ENCODE measurements around the gene POLN.

POLN gene

DNA sequence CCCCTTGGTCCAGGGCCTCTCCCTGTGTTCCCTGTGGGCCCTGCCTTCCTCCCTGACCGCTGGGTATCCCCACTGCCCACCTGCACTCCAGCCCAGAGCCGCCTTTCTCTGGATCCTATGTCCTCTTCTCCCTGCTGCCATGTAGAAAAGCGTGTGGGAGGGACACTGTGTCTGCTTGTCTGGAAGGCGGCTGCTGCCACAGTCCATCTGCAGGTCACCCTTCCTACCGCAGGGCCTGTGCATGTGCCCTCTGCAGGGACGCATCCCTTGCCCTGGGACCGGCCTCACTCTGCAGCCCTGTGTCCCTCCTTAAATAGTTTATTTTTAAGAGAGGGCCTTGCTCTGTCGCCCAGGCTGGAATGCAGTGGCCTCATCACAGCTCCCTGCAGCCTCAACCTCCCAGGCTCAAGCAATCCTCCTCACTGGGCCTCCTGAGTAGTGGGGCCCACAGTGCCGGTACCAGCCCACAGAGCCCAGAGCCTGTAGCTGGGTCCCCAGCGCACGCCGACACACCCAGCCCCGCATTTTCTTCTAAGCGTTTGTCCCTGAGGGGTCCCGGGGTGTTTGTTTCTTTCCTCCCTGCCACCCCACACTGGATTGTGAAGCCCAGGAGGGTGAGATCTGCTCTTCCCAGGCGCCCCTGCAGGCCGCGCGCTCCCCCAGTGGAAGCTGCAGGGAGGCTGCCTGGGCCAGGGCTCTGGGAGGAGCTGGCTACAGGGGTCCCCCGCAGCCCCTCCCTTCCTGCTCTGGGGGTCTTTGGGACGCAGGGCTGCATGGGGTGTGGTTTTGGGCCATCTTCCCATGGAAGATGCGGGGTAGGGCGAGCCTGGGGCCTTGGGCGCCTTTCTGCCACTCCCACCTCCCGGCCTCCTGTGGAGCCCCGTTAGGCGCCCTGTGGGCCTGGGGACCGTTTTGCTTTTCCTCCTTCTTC, 195.6 kb downstream of the POLN start:
- H3K9me3 ChIP-seq (ENCODE audit: control insufficient read depth in 2 of 2, low read length in 2 of 2): no peaks in the 10 kb centered on the region
- no peak overlapping the region for H3K4me3 ChIP-seq (ENCODE audit: low read length in 2 of 2)
- no peak overlapping the region for H3K9ac ChIP-seq (ENCODE audit: low read length in 2 of 2)
- no peaks in the 10 kb centered on the region for H3K36me3 ChIP-seq (ENCODE audit: control insufficient read depth in 2 of 2, insufficient read depth in 2 of 2, low read length in 2 of 2)
- H3K4me1 ChIP-seq (ENCODE audit: control insufficient read depth, insufficient read depth, low read length): peaks cover 6% of the 10 kb centered on the region
- no peak overlapping the region for H3K27ac ChIP-seq (ENCODE audit: low read length)
- H3K27me3 ChIP-seq (ENCODE audit: control insufficient read depth in 1 of 2, insufficient read depth in 2 of 2, low read length in 2 of 2): peaks cover 26 to 36% of the 10 kb centered on the region in 2 donors

GRCh38 chr4:2045518-2045951, 196.4 kb downstream of the POLN start:
- Histone ChIP-seq H3K27me3 (ENCODE audit: control insufficient read depth in 1 of 2, insufficient read depth in 2 of 2, low read length in 2 of 2) (peaks cover 25 to 38% of the 10 kb centered on the region in 2 donors), H3K36me3 (ENCODE audit: control insufficient read depth in 2 of 2, insufficient read depth in 2 of 2, low read length in 2 of 2) (no peaks in the 10 kb centered on the region)

DNA sequence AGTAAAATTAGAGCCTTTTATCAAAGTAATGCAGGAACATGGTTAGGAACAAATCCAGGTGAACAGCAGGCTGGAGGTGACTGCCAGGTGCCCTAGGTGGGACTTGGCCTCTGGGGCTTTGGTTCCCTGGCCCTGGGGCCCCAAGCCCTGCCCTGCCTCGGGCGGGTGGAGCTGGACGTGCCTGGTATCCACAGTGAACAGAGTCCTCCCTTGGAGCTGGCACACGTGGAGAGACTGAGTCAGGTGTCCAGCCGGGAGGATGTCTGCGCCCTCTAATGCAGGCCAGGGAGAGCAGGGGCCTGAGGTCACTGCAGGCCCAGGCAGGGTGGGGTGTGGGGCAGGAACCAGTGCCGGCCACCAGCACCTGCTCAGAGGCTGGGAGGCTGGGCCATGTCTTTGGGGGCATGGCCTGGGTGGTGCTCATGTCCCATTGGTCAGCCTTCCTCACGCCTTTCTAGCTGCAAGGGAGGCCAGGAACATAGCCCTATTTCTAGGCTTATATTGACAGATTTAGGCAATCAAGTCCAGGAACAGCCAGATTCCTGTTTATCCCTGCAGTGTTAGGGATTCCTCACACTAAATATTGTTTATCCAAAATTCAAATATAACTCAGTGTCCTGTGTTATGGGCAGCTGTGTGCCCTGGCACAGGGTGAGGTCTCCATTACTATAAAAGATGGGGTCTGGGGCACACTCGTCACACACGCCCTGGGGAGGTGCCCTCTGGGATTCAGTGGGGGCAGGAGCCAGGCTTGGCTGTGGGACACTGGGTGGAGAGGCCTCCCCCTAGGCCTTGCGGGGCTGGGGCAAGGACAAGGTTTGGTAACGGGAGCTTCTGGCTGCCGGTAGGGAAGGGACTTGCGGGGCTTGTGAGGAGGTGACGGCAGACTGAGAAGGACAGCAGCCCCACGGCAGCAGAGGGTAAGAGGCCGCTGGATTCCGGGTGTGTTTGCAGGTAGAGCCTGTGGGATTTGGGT, 197.1 kb downstream of the POLN start:
- Histone ChIP-seq H3K4me1 (ENCODE audit: control insufficient read depth, insufficient read depth, low read length) (peaks cover 9% of the 10 kb centered on the region), H3K4me3 (ENCODE audit: low read length in 2 of 2) (no peak overlapping the region), H3K36me3 (ENCODE audit: control insufficient read depth in 2 of 2, insufficient read depth in 2 of 2, low read length in 2 of 2) (no peaks in the 10 kb centered on the region), H3K9ac (ENCODE audit: low read length in 2 of 2) (no peak overlapping the region), H3K27ac (ENCODE audit: low read length) (no peak overlapping the region), H3K9me3 (ENCODE audit: control insufficient read depth in 2 of 2, low read length in 2 of 2) (no peaks in the 10 kb centered on the region), H3K27me3 (ENCODE audit: control insufficient read depth in 1 of 2, insufficient read depth in 2 of 2, low read length in 2 of 2) (peaks cover 23 to 42% of the 10 kb centered on the region in 2 donors)

More at GRCh38 chr4:2045518-2045951, 196.4 kb downstream of the POLN start:
- Histone ChIP-seq H3K4me1 (ENCODE audit: control insufficient read depth, insufficient read depth, low read length) (peaks cover 9% of the 10 kb centered on the region), H3K9ac (ENCODE audit: low read length in 2 of 2) (no peak overlapping the region), H3K4me3 (ENCODE audit: low read length in 2 of 2) (no peak overlapping the region), H3K9me3 (ENCODE audit: control insufficient read depth in 2 of 2, low read length in 2 of 2) (no peaks in the 10 kb centered on the region), H3K27ac (ENCODE audit: low read length) (no peak overlapping the region)

DNA sequence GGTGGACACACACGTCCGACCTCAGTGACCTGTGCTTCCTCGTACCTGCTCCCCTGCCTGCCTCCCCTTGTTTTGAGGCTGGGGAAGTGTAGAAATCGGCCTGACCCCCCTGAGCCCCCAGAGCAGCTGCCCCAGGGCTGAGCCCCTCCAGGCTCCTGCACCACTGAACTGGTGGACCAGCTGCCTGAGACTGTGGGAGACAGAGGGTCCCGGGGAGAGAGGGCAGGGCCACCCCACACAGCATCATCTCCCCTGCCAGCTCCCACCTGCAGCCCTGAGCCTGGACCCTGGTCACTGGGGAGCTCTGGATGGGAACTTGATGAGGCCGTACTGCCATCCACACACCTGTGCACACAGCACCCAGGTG, 197.8 kb downstream of the POLN start:
- H3K27ac ChIP-seq (ENCODE audit: low read length): no peak overlapping the region
- no peaks in the 10 kb centered on the region for H3K36me3 ChIP-seq (ENCODE audit: control insufficient read depth in 2 of 2, insufficient read depth in 2 of 2, low read length in 2 of 2)
- peaks cover 9% of the 10 kb centered on the region for H3K4me1 ChIP-seq (ENCODE audit: control insufficient read depth, insufficient read depth, low read length)
- H3K9me3 ChIP-seq (ENCODE audit: control insufficient read depth in 2 of 2, low read length in 2 of 2): no peaks in the 10 kb centered on the region
- H3K9ac ChIP-seq (ENCODE audit: low read length in 2 of 2): no peak overlapping the region
- H3K4me3 ChIP-seq (ENCODE audit: low read length in 2 of 2): no peak overlapping the region
- peaks cover 23 to 42% of the 10 kb centered on the region in 2 donors for H3K27me3 ChIP-seq (ENCODE audit: control insufficient read depth in 1 of 2, insufficient read depth in 2 of 2, low read length in 2 of 2)

DNA sequence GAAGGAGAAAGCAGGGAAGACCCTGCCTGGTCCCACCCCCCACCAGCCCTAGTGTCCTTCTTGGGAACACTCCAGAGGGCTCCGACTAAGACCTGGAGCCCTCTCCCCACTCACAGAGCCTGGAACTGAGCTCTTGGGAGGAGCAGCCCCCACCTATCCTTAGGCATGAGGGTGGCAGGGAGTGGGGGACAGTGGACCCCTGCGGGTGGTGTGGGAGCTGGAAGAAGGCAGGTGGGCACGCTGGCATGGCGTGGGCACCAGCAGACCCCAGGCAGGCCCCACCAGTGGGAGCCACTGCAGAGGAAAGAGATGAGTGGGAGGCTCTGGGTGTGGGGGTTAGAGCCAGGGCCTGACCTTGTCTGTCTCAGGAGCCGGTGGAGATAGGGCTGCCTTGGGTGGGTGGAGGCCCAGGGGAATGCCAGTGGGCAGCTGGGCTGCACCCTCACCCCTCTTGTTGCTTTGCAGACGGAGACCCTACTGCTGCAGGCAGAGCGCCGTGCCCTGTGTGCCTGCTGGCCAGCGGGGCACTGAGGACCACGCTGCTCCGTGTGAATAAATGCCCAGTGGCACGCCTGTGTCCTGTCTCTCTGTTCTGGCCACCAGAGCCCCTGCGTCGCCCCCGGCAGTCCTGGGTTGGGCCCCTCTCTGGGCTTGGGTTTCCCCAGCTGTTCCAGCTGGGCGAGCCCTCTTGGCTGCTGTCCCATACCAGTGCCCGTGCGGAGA, 198.4 kb downstream of the POLN start:
- Histone ChIP-seq H3K27me3 (ENCODE audit: control insufficient read depth in 1 of 2, insufficient read depth in 2 of 2, low read length in 2 of 2) (peaks cover 23 to 46% of the 10 kb centered on the region in 2 donors), H3K4me3 (ENCODE audit: low read length in 2 of 2) (no peak overlapping the region), H3K9ac (ENCODE audit: low read length in 2 of 2) (no peak overlapping the region), H3K27ac (ENCODE audit: low read length) (no peak overlapping the region), H3K9me3 (ENCODE audit: control insufficient read depth in 2 of 2, low read length in 2 of 2) (no peaks in the 10 kb centered on the region), H3K4me1 (ENCODE audit: control insufficient read depth, insufficient read depth, low read length) (peaks cover 9% of the 10 kb centered on the region), H3K36me3 (ENCODE audit: control insufficient read depth in 2 of 2, insufficient read depth in 2 of 2, low read length in 2 of 2) (no peaks in the 10 kb centered on the region)

- Histone ChIP-seq H3K36me3 (ENCODE audit: control insufficient read depth in 2 of 2, insufficient read depth in 2 of 2, low read length in 2 of 2) (no peaks in the 10 kb centered on the region), H3K27me3 (ENCODE audit: control insufficient read depth in 1 of 2, insufficient read depth in 2 of 2, low read length in 2 of 2) (peaks cover 23 to 46% of the 10 kb centered on the region in 2 donors), H3K9ac (ENCODE audit: low read length in 2 of 2) (no peak overlapping the region), H3K27ac (ENCODE audit: low read length) (no peak overlapping the region), H3K4me1 (ENCODE audit: control insufficient read depth, insufficient read depth, low read length) (peaks cover 9% of the 10 kb centered on the region), H3K4me3 (ENCODE audit: low read length in 2 of 2) (no peak overlapping the region), H3K9me3 (ENCODE audit: control insufficient read depth in 2 of 2, low read length in 2 of 2) (no peaks in the 10 kb centered on the region)
Observed at GRCh38 chr4:2042947-2043395, 198.9 kb downstream of the POLN start.

DNA sequence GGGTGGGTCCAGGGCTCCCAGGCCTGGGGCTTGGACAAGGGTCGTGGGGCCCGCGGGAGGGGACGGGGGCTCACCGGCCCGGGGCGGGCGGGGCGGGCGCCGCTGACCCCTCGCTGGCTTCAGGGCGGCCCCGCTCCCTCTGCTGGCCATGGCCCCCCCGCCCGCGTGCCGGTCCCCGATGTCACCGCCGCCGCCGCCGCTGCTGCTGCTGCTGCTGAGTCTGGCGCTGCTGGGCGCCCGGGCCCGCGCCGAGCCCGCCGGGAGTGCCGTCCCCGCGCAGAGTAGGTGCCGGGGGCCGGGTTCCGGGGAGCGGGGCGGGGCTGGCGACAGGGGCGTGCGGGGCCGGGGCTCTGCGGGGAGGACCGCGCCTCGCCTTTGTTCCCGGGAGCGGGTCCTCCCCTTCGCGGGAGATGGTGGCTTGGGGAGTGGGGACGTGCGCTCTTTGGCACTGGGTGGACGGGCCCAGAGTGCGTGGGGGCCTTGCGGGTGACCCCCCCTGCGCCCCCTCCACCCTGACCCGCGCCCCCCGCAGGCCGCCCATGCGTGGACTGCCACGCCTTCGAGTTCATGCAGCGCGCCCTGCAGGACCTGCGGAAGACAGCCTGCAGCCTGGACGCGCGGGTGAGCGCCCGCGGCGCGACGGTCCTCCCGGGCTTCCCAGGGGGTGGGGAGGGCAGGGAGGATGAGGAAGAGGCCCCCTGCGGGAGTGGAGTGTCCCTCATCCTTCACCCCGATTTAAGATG, 199.5 kb downstream of the POLN start:
- H3K4me3 ChIP-seq (ENCODE audit: low read length in 2 of 2): peak overlapping the region in 1 of 2 donors; percentile 74
- H3K4me1 ChIP-seq (ENCODE audit: control insufficient read depth, insufficient read depth, low read length): peaks cover 9% of the 10 kb centered on the region
- peaks cover 19 to 46% of the 10 kb centered on the region in 2 donors for H3K27me3 ChIP-seq (ENCODE audit: control insufficient read depth in 1 of 2, insufficient read depth in 2 of 2, low read length in 2 of 2)
- H3K27ac ChIP-seq (ENCODE audit: low read length): no peak overlapping the region
- no peak overlapping the region for H3K9ac ChIP-seq (ENCODE audit: low read length in 2 of 2)
- H3K36me3 ChIP-seq (ENCODE audit: control insufficient read depth in 2 of 2, insufficient read depth in 2 of 2, low read length in 2 of 2): no peaks in the 10 kb centered on the region
- H3K9me3 ChIP-seq (ENCODE audit: control insufficient read depth in 2 of 2, low read length in 2 of 2): no peaks in the 10 kb centered on the region

- no peak overlapping the region for H3K9ac ChIP-seq (ENCODE audit: low read length in 2 of 2)
- H3K4me1 ChIP-seq (ENCODE audit: control insufficient read depth, insufficient read depth, low read length): peaks cover 9% of the 10 kb centered on the region
- peaks cover 21 to 38% of the 10 kb centered on the region in 2 donors for H3K27me3 ChIP-seq (ENCODE audit: control insufficient read depth in 1 of 2, insufficient read depth in 2 of 2, low read length in 2 of 2)
- no peaks in the 10 kb centered on the region for H3K9me3 ChIP-seq (ENCODE audit: control insufficient read depth in 2 of 2, low read length in 2 of 2)
- no peaks in the 10 kb centered on the region for H3K36me3 ChIP-seq (ENCODE audit: control insufficient read depth in 2 of 2, insufficient read depth in 2 of 2, low read length in 2 of 2)
- H3K27ac ChIP-seq (ENCODE audit: low read length): no peak overlapping the region
- peak overlapping the region; percentile 58 to 74 for H3K4me3 ChIP-seq (ENCODE audit: low read length in 2 of 2)
Observed at GRCh38 chr4:2041239-2042130, 200.4 kb downstream of the POLN start.
